IPS DF 6.9 (cell line): Measurements from ENCODE around the gene USP3.

Source experiments
- DNase-seq: peaks from one replicate; pipeline ENCODE4 v3.0.0-alpha.2; 2013; ENCODE audit warnings: low read depth, low spot score
- H3K27ac ChIP-seq: one replicate; pipeline ENCODE4 v1.5.1; 2013; ENCODE audit warnings: low read length, control low read depth
- H3K27me3 ChIP-seq: 2 replicates; pipeline ENCODE4 v1.6.1; 2013; ENCODE audit warnings: mild to moderate bottlenecking, low read length; ENCODE audit not compliant: control insufficient read depth, insufficient read depth
- H3K36me3 ChIP-seq: 2 replicates; pipeline ENCODE4 v1.6.1; 2013; ENCODE audit warnings: low read length; ENCODE audit not compliant: control insufficient read depth, insufficient read depth
- H3K4me1 ChIP-seq: 2 replicates; pipeline ENCODE4 v1.6.1; 2013; ENCODE audit warnings: low read length; ENCODE audit not compliant: control insufficient read depth, insufficient read depth
- H3K4me3 ChIP-seq: 2 replicates; pipeline ENCODE4 v1.5.1; 2013; ENCODE audit warnings: mild to moderate bottlenecking, low read length
- H3K9me3 ChIP-seq: 2 replicates; pipeline ENCODE4 v1.6.1; 2013; ENCODE audit warnings: low read length, inconsistent platforms; ENCODE audit not compliant: control insufficient read depth, insufficient read depth
- WGBS: extraction: QIAGEN DNeasy Blood & Tissue Kit; methylation state at CpG from one replicate; pipeline ENCODE4 v1.1.7; 2013; ENCODE audit warnings: mixed read lengths, missing lambda C conversion rate; ENCODE audit not compliant: insufficient read length, insufficient coverage; 5-methylcytosine and 5-hydroxymethylcytosine counted together

The USP3 gene

GRCh38 chr15:63463793-63464192 is 40.6 kb upstream of the USP3 start:
- no peaks in the 10 kb centered on the region for H3K9me3 ChIP-seq
- H3K4me1 ChIP-seq: peaks cover 2% of the 10 kb centered on the region; the same call in 1 of the 2 replicates
- no peak overlapping the region for H3K27ac ChIP-seq
- H3K27me3 ChIP-seq: no peaks in the 10 kb centered on the region; the same call in 1 of the 2 replicates
- no peaks in the 10 kb centered on the region for H3K36me3 ChIP-seq
- DNase-seq: no peak
- WGBS: no CpG with 5 or more reads among the region's 5 CpGs
- H3K4me3 ChIP-seq: no peak overlapping the region

DNA sequence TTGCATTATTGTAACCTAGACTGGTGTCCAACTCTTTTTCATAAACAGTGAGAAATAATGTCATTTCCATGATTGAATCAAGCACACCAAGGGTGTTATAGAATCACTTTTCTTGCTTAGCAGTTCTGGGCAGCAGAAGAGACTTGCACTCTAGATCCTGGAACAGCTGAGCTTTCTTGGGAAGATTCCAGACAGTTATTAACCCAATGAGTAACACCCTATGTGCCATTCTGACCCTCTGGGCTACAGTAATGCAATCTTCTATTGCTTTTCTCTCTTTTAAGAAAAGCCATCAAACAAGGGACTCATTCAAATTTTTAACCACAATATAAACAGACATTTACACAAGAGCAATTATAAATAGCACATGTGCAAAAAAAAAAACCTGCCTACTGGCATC is 39.3 kb upstream of the USP3 start:
- no peak for DNase-seq
- Histone ChIP-seq H3K27me3 (no peaks in the 10 kb centered on the region; the same call in 1 of the 2 replicates), H3K9me3 (no peaks in the 10 kb centered on the region), H3K27ac (no peak overlapping the region), H3K4me1 (peaks cover 2% of the 10 kb centered on the region; the same call in 1 of the 2 replicates), H3K4me3 (no peak overlapping the region), H3K36me3 (no peaks in the 10 kb centered on the region)

- no peaks in the 10 kb centered on the region for H3K36me3 ChIP-seq
- H3K9me3 ChIP-seq: no peaks in the 10 kb centered on the region
- H3K4me1 ChIP-seq: peaks cover 2% of the 10 kb centered on the region; the same call in 1 of the 2 replicates
- WGBS: no CpG with 5 or more reads among the region's 8 CpGs
- DNase-seq: peak; percentile 86
- no peak overlapping the region for H3K4me3 ChIP-seq
- no peaks in the 10 kb centered on the region; the same call in 1 of the 2 replicates for H3K27me3 ChIP-seq
- no peak overlapping the region for H3K27ac ChIP-seq
Measured at GRCh38 chr15:63466378-63467192, 37.8 kb upstream of the USP3 start.

GRCh38 chr15:63469190-63469589 is 35.2 kb upstream of the USP3 start:
- no peak overlapping the region for H3K4me3 ChIP-seq
- H3K9me3 ChIP-seq: no peaks in the 10 kb centered on the region
- H3K27ac ChIP-seq: no peak overlapping the region
- H3K36me3 ChIP-seq: no peaks in the 10 kb centered on the region
- DNase-seq: no peak
- H3K27me3 ChIP-seq: no peaks in the 10 kb centered on the region
- whole genome bisulfite sequencing: no CpG with 5 or more reads among the region's 5 CpGs
- H3K4me1 ChIP-seq: no peaks in the 10 kb centered on the region

- no peak for DNase-seq
- no CpG with 5 or more reads among the region's 2 CpGs for WGBS
- H3K9me3 ChIP-seq: no peaks in the 10 kb centered on the region
- H3K27ac ChIP-seq: no peak overlapping the region
- no peaks in the 10 kb centered on the region for H3K27me3 ChIP-seq
- H3K36me3 ChIP-seq: no peaks in the 10 kb centered on the region
- H3K4me3 ChIP-seq: no peak overlapping the region
- no peaks in the 10 kb centered on the region; the same call in 1 of the 2 replicates for H3K4me1 ChIP-seq
Measured at GRCh38 chr15:63469984-63470383, 34.4 kb upstream of the USP3 start.

DNA sequence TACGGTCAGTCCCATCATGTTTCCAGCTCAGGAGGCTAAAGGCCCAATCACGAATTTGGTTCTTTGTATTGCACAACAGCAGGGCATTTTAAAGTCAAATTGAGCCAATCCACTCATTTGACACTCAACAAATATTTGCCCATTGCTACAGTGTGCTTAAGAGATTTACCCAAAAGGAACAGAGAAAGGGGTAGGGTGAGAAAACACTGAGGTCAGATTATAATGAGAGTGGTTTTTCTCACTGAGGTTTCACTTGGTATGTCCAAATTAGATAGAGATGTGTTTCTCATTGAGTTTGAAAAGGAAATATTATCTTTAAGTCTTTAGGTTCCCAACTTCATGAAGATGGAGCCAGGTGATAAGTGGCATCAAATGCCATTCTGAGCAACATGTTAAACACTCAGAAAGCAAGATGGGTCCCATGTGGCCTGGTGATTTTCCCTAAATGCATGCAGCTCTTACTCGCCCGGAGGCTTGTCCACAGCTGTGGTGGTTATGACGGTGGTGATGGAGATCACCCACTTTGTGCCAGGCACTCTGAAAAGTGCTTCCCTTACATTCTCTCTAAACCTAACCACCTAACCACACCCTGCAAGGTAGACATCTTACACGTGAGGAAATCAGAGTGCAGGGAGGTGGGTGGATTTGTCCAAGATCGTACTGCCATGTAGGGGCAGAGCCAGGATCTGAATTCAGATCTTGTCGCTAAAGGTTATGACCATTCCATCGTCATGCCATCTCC is 31.2 kb upstream of the USP3 start:
- no peak overlapping the region for H3K4me3 ChIP-seq
- H3K27ac ChIP-seq: no peak overlapping the region
- DNase-seq: no peak
- no peaks in the 10 kb centered on the region; the same call in 1 of the 2 replicates for H3K4me1 ChIP-seq
- H3K36me3 ChIP-seq: no peaks in the 10 kb centered on the region
- WGBS: no CpG with 5 or more reads among the region's 9 CpGs
- no peaks in the 10 kb centered on the region for H3K27me3 ChIP-seq
- H3K9me3 ChIP-seq: no peaks in the 10 kb centered on the region

DNA sequence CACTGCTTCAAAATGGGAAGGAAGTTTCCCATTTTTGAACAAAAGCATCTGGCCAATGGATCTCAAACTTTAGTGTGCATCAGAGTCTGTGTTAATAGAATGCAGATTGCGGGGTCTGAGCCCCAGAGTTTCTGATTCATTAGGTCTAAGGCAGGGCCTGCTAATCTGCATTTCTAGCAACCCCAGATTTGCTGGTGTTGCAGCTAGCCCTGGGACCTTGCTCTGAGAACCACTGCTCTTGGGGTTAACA is 30.7 kb upstream of the USP3 start:
- Histone ChIP-seq H3K27me3 (no peaks in the 10 kb centered on the region), H3K9me3 (no peaks in the 10 kb centered on the region), H3K4me3 (no peak overlapping the region), H3K36me3 (no peaks in the 10 kb centered on the region), H3K27ac (no peak overlapping the region), H3K4me1 (no peaks in the 10 kb centered on the region; the same call in 1 of the 2 replicates)
- no CpG with 5 or more reads among the region's 1 CpG for WGBS
- DNase-seq: no peak

DNA sequence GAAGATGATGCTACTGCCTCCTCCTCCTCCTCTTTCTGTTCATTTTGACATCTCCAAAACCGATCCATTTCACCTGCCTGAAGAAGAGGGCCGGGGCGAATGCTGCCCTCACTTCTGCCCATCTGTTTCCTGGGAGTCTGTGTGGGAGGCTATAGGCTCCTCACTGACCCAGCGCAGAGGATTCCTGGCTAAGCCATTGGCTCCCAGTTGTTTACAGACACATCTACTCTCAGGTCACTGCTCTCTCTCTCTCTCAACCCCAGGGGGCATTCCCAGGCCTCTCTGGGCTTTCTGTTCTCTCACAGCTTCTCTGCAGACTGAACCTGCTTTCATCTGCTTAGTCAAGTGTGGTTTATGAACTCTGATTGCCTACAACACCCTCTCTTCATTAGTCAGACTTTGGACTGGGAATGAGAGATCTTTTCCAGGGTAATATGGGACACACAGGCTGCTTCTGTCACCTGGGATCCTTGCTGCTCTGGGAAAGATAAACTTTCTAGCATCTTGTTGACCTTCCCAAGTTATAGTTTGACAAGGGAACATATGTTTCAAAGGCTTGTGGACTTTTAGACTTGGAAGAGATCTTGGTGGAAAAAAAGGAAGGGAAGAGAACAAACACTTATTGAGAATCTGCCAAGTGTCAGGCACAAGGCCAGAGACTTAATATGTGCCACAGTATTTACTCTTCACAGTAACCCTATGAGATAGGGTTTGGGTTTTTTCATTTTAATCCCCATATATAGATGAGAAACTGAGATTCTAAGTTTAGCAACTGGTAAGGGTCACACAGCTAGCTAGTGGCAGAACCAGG is 30.2 kb upstream of the USP3 start:
- Histone ChIP-seq H3K27ac (no peak overlapping the region), H3K4me1 (no peaks in the 10 kb centered on the region; the same call in 1 of the 2 replicates), H3K36me3 (no peaks in the 10 kb centered on the region), H3K4me3 (no peak overlapping the region), H3K27me3 (no peaks in the 10 kb centered on the region), H3K9me3 (no peaks in the 10 kb centered on the region)
- DNase-seq: no peak
- no CpG with 5 or more reads among the region's 4 CpGs for WGBS

GRCh38 chr15:63474810-63475316 is 29.5 kb upstream of the USP3 start:
- no peaks in the 10 kb centered on the region; the same call in 1 of the 2 replicates for H3K4me1 ChIP-seq
- no peaks in the 10 kb centered on the region for H3K9me3 ChIP-seq
- H3K36me3 ChIP-seq: no peaks in the 10 kb centered on the region
- H3K27ac ChIP-seq: no peak overlapping the region
- WGBS: no CpG with 5 or more reads among the region's 9 CpGs
- no peak for DNase-seq
- no peak overlapping the region for H3K4me3 ChIP-seq
- H3K27me3 ChIP-seq: no peaks in the 10 kb centered on the region

GRCh38 chr15:63475707-63476106 is 28.7 kb upstream of the USP3 start:
- no peak for DNase-seq
- no peaks in the 10 kb centered on the region for H3K27me3 ChIP-seq
- H3K4me3 ChIP-seq: no peak overlapping the region
- no peaks in the 10 kb centered on the region; the same call in 1 of the 2 replicates for H3K4me1 ChIP-seq
- H3K27ac ChIP-seq: no peak overlapping the region
- H3K36me3 ChIP-seq: no peaks in the 10 kb centered on the region
- WGBS: no CpG with 5 or more reads among the region's 9 CpGs
- no peaks in the 10 kb centered on the region for H3K9me3 ChIP-seq
